T-helper 1 cell treated with Interleukin-12 subunit alpha and Interleukin-12 subunit beta and Interleukin-4 antibody, amounts not matched to agents 30 μg/mL and 1 μg/mL, for 36 hours (primary cell): ENCODE results near the gene PRRG4.
A peak's percentile ranks its signal among the peaks of the same experiment; 100 is the strongest.

Experiments
- H3K27ac Mint-ChIP-seq: one replicate; pipeline ENCODE4 v1.8.0; 2021; ENCODE audit warnings: mild to moderate bottlenecking, mixed read lengths
- H3K27me3 Mint-ChIP-seq: one replicate; pipeline ENCODE4 v1.8.0; 2021; ENCODE audit warnings: low read depth, mixed read lengths
- H3K36me3 Mint-ChIP-seq: one replicate; pipeline ENCODE4 v1.8.0; 2021; ENCODE audit warnings: low read depth, mixed read lengths
- H3K4me1 Mint-ChIP-seq: one replicate; pipeline ENCODE4 v1.8.0; 2021; ENCODE audit warnings: low read depth, mixed read lengths
- H3K4me3 Mint-ChIP-seq: one replicate; pipeline ENCODE4 v1.8.0; 2021; ENCODE audit warnings: mild to moderate bottlenecking, moderate library complexity, mixed read lengths
- H3K9me3 Mint-ChIP-seq: one replicate; pipeline ENCODE4 v1.8.0; 2021; ENCODE audit warnings: mixed read lengths

The PRRG4 gene

GRCh38 chr11:32895471-32895870, 65.7 kb downstream of the PRRG4 start:
- Mint-ChIP-seq H3K9me3 (no peaks in the 10 kb centered on the region), H3K27me3 (peaks cover 15% of the 10 kb centered on the region), H3K4me1 (peaks cover 40% of the 10 kb centered on the region), H3K36me3 (peaks cover 3% of the 10 kb centered on the region), H3K27ac (peak overlapping the region; percentile 34), H3K4me3 (peak overlapping the region; percentile 36)

GRCh38 chr11:32897103-32897502, 67.4 kb downstream of the PRRG4 start:
- peaks cover under 1% of the 10 kb centered on the region for H3K36me3 Mint-ChIP-seq
- H3K27ac Mint-ChIP-seq, result no peak overlapping the region
- peaks cover 2% of the 10 kb centered on the region for H3K27me3 Mint-ChIP-seq
- peaks cover 31% of the 10 kb centered on the region for H3K4me1 Mint-ChIP-seq
- no peaks in the 10 kb centered on the region for H3K9me3 Mint-ChIP-seq
- H3K4me3 Mint-ChIP-seq, result no peak overlapping the region

GRCh38 chr11:32899438-32899837, 69.7 kb downstream of the PRRG4 start:
- Mint-ChIP-seq H3K27me3 (no peaks in the 10 kb centered on the region), H3K36me3 (peaks cover 2% of the 10 kb centered on the region), H3K27ac (peak overlapping the region; percentile 62), H3K4me3 (no peak overlapping the region), H3K9me3 (no peaks in the 10 kb centered on the region), H3K4me1 (peaks cover 26% of the 10 kb centered on the region)

GRCh38 chr11:32902089-32902665, 72.5 kb downstream of the PRRG4 start:
- H3K4me1 Mint-ChIP-seq, result peaks cover 20% of the 10 kb centered on the region
- no peaks in the 10 kb centered on the region for H3K9me3 Mint-ChIP-seq
- H3K27me3 Mint-ChIP-seq, result no peaks in the 10 kb centered on the region
- H3K4me3 Mint-ChIP-seq, result no peak overlapping the region
- no peak overlapping the region for H3K27ac Mint-ChIP-seq
- peaks cover 2% of the 10 kb centered on the region for H3K36me3 Mint-ChIP-seq

GRCh38 chr11:32905028-32905667, 75.4 kb downstream of the PRRG4 start:
- H3K36me3 Mint-ChIP-seq, result peaks cover 9% of the 10 kb centered on the region
- no peaks in the 10 kb centered on the region for H3K27me3 Mint-ChIP-seq
- no peak overlapping the region for H3K4me3 Mint-ChIP-seq
- H3K27ac Mint-ChIP-seq, result no peak overlapping the region
- peaks cover 3% of the 10 kb centered on the region for H3K4me1 Mint-ChIP-seq
- no peaks in the 10 kb centered on the region for H3K9me3 Mint-ChIP-seq
